Neural progenitor cell (in vitro differentiated cells): ENCODE data around the gene GLO1. TPM values are rescaled to one million over a fixed set of nuclear protein-coding genes. Genes with fewer than 3 reads are reported as not detected.

Source experiments
- DNase-seq: peaks from one replicate; pipeline ENCODE4 v3.0.0-alpha.2; 2016; ENCODE audit warnings: low spot score
- H2AFZ ChIP-seq: fragments of 200-600 bp; sonication (generic); replicated peaks from 2 replicates; pipeline ENCODE4 v1.6.1; 2016; ENCODE audit warnings: antibody characterized with exemption
- H3F3A ChIP-seq: fragments of 200-600 bp; sonication (generic); 2 replicates; pipeline ENCODE4 v1.6.1; 2016; ENCODE audit warnings: antibody characterized with exemption, low read depth
- H3K27ac ChIP-seq: fragments of 200-600 bp; sonication (generic); 2 replicates; pipeline ENCODE4 v1.5.1; 2016; ENCODE audit warnings: mild to moderate bottlenecking
- H3K27me3 ChIP-seq: fragments of 200-600 bp; sonication (generic); 2 replicates; pipeline ENCODE4 v1.6.1; 2016; ENCODE audit warnings: mild to moderate bottlenecking, moderate library complexity
- H3K36me3 ChIP-seq: fragments of 200-600 bp; sonication (generic); 2 replicates; pipeline ENCODE4 v1.5.1; 2016
- H3K4me1 ChIP-seq: fragments of 200-600 bp; sonication (generic); 2 replicates; pipeline ENCODE4 v1.6.1; 2016; ENCODE audit warnings: mixed run types
- H3K4me2 ChIP-seq: fragments of 200-600 bp; sonication (generic); 2 replicates; pipeline ENCODE4 v1.6.1; 2016
- H3K4me3 ChIP-seq: fragments of 200-600 bp; sonication (generic); 2 replicates; pipeline ENCODE4 v1.5.1; 2016
- H3K79me2 ChIP-seq: fragments of 200-600 bp; sonication (generic); 2 replicates; pipeline ENCODE4 v1.6.1; 2016; ENCODE audit warnings: low read depth
- H3K9ac ChIP-seq: fragments of 200-600 bp; sonication (generic); 2 replicates; pipeline ENCODE4 v1.6.1; 2016
- H3K9me3 ChIP-seq: fragments of 200-600 bp; sonication (generic); 2 replicates; pipeline ENCODE4 v1.5.1; 2016; ENCODE audit warnings: low read depth
- H4K20me1 ChIP-seq: fragments of 200-600 bp; sonication (generic); 2 replicates; pipeline ENCODE4 v1.6.1; 2016; ENCODE audit warnings: low read depth
- H3K27ac Mint-ChIP-seq: 3 replicates; pipeline ENCODE4 v1.8.0; 2021; ENCODE audit warnings: mixed read lengths
- H3K27me3 Mint-ChIP-seq: 2 replicates; pipeline ENCODE4 v1.8.0; 2022; ENCODE audit warnings: low read depth, mild to moderate bottlenecking, inconsistent platforms, moderate library complexity, mixed read lengths; ENCODE audit not compliant: insufficient read depth
- H3K36me3 Mint-ChIP-seq: 3 replicates; pipeline ENCODE4 v1.8.0; 2021; ENCODE audit warnings: mixed read lengths
- H3K4me1 Mint-ChIP-seq: 3 replicates; pipeline ENCODE4 v1.8.0; 2021; ENCODE audit warnings: mixed read lengths
- H3K4me3 Mint-ChIP-seq: 3 replicates; pipeline ENCODE4 v1.8.0; 2021; ENCODE audit warnings: mild to moderate bottlenecking, moderate library complexity, mixed read lengths
- H3K9me3 Mint-ChIP-seq: 3 replicates; pipeline ENCODE4 v1.8.0; 2020; ENCODE audit warnings: mixed read lengths
- EZH2 ChIP-seq: fragments of 200-600 bp; sonication (generic); IDR thresholded peaks from 2 replicates; pipeline ENCODE4 v1.6.1; 2017; ENCODE audit warnings: antibody characterized with exemption, mild to moderate bottlenecking, moderate library complexity
- EZH2phosphoT487 ChIP-seq: fragments of 200-600 bp; sonication (generic); IDR thresholded peaks from 2 replicates; pipeline ENCODE4 v1.6.1; 2017; ENCODE audit warnings: antibody characterized with exemption
- total RNA-seq: library from RNA; depleted of rRNA; stranded (reverse); fragments of >200 nt; gene quantifications from 2 replicates; pipeline ENCODE4 v1.2.3, GENCODE V29; 2015; ENCODE audit warnings: low replicate concordance
- TF ChIP-seq, protein P1 (sequence below): fragments of 200-600 bp; sonication (generic); IDR thresholded peaks from 2 replicates; pipeline ENCODE4 v1.5.1; 2017; ENCODE audit warnings: antibody characterized with exemption, mild to moderate bottlenecking

The GLO1 gene
- total RNA-seq, 1 donor from 2014 or later: 525 TPM

DNA sequence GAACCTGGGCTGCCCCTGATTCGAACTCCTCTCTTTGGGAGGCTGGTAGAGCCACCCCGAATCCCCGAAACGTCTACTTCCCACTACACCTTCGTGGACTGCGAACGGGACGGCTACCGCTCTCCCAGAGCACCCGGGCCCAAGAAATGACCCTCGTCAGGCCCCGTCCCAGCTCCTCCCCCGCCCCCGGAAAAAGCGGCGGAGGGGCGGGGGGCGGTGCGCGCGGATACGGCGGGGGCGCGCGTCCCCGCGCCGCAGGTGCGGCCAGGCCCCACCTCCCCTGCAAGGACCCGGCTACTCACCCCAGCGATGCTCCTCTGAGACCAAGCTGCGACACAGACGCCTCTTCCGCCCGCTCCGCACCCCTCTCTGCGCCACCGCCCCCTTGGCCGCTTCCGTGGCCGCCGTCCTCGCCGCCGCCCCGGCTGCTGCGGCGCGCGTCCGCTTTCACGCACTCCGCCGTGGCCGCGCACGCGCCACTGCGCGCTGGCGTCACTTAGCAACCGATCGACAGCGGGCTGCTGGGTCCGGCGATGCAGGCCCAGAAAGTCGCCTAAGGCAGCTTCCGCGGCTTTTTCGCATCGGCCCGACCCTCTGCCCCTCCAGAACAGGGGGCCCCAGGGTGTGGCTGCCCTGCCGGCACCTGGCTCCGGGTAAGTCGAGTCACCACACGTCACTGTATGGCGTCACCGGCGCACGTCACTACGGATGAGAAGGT is 63.3 kb downstream of the GLO1 start, which contains the start of gene BTBD9:
Gene BTBD9, minus strand, starts transcription at position 432 of the 718 bp plus-strand sequence.
- Histone ChIP-seq H3F3A (peaks cover 21% of the 10 kb centered on the region), H3K4me2 (peak within 1 kb of the TSS; percentile 91), H3K4me3 (peak within 1 kb of the TSS; percentile 89), H3K27ac (peak within 1 kb of the TSS; percentile 77), H3K27me3 (no peaks in the 10 kb centered on the region), H3K36me3 (no peaks in the 10 kb centered on the region), H3K9me3 (no peaks in the 10 kb centered on the region), H2AFZ (peak within 1 kb of the TSS; percentile 98), H3K9ac (peak within 1 kb of the TSS; percentile 50), H3K79me2 (peaks cover 33% of the 10 kb centered on the region), H4K20me1 (no peaks in the 10 kb centered on the region), H3K4me1 (peaks cover 28% of the 10 kb centered on the region)
- Mint-ChIP-seq H3K4me3 (peak within 1 kb of the TSS; percentile 93), H3K4me1 (peaks cover 27% of the 10 kb centered on the region), H3K27me3 (peaks cover 8% of the 10 kb centered on the region), H3K36me3 (peaks cover 2% of the 10 kb centered on the region), H3K9me3 (no peaks in the 10 kb centered on the region), H3K27ac (peak within 1 kb of the TSS; percentile 67)
- peak; percentile 92 for DNase-seq
- no peak for TF ChIP-seq EZH2
- TF ChIP-seq, protein P1, sequence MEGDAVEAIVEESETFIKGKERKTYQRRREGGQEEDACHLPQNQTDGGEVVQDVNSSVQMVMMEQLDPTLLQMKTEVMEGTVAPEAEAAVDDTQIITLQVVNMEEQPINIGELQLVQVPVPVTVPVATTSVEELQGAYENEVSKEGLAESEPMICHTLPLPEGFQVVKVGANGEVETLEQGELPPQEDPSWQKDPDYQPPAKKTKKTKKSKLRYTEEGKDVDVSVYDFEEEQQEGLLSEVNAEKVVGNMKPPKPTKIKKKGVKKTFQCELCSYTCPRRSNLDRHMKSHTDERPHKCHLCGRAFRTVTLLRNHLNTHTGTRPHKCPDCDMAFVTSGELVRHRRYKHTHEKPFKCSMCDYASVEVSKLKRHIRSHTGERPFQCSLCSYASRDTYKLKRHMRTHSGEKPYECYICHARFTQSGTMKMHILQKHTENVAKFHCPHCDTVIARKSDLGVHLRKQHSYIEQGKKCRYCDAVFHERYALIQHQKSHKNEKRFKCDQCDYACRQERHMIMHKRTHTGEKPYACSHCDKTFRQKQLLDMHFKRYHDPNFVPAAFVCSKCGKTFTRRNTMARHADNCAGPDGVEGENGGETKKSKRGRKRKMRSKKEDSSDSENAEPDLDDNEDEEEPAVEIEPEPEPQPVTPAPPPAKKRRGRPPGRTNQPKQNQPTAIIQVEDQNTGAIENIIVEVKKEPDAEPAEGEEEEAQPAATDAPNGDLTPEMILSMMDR: no peak
- TF ChIP-seq EZH2phosphoT487: no peak

DNA sequence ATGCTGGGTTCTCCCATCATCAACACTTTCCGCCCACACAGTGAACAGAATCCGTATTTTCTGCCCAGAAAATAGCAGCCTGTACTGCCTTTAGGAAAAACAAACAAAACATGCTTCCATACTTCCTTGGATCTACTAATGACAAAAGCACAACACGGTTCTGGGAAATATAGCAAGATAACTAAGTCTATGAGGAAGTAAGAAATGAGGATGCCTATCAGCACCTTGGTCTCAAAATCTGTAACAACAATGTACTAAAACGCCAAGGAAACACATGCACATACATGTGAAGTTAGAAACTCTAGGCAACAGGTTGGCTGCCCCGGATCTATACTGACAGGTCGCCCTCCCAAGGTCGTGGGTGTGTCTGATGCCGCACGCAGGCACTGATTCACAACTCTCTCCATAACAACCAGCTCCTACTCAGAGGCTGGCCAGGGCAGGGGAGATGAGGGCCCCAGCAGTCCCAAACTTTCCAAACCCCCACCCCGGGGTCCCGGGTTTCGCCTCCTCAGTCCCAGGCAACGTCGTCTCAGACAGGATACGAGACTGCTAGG is 63.9 kb downstream of the GLO1 start:
- Histone ChIP-seq H2AFZ (peak overlapping the region; percentile 98), H3K36me3 (no peaks in the 10 kb centered on the region), H3K4me3 (peak overlapping the region; percentile 89), H3K27ac (peak overlapping the region; percentile 77), H3K4me1 (peaks cover 28% of the 10 kb centered on the region), H4K20me1 (no peaks in the 10 kb centered on the region), H3K27me3 (no peaks in the 10 kb centered on the region), H3K4me2 (peak overlapping the region; percentile 91), H3F3A (peaks cover 21% of the 10 kb centered on the region), H3K9ac (peak overlapping the region; percentile 50), H3K9me3 (no peaks in the 10 kb centered on the region), H3K79me2 (peaks cover 33% of the 10 kb centered on the region)
- peaks cover 2% of the 10 kb centered on the region for H3K36me3 Mint-ChIP-seq
- peak overlapping the region; percentile 93 for H3K4me3 Mint-ChIP-seq
- H3K27me3 Mint-ChIP-seq: peaks cover 8% of the 10 kb centered on the region
- H3K4me1 Mint-ChIP-seq: peaks cover 27% of the 10 kb centered on the region
- DNase-seq: peak; percentile 55
- TF ChIP-seq EZH2phosphoT487 (no peak), EZH2 (no peak)
- TF ChIP-seq, protein P1: no peak
- peak overlapping the region; percentile 67 for H3K27ac Mint-ChIP-seq
- H3K9me3 Mint-ChIP-seq: no peaks in the 10 kb centered on the region

DNA sequence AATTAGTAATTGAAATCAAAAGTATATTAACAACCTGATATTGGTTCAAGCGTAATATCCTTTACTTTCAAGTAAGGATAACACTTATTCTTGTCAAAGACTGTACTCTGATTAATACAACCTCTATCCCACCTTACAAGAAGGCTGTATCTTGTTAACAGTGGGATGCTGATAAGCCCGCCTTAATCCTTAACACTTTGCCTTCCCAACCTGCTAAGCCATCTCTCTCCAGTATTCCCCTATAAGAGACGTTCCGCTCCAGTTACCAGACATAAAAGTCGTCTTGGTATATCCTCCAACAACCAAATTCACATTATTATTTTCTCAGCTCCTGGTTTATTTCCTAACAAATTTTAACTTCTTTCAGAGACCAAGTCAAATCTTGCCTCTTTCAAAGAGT is 65.2 kb downstream of the GLO1 start:
- TF ChIP-seq, protein P1: no peak
- no peak for TF ChIP-seq EZH2phosphoT487
- H3K36me3 ChIP-seq: no peaks in the 10 kb centered on the region
- peaks cover 28% of the 10 kb centered on the region for H3K4me1 ChIP-seq
- H3K27ac ChIP-seq: no peak overlapping the region
- Mint-ChIP-seq H3K4me1 (peaks cover 27% of the 10 kb centered on the region), H3K27ac (no peak overlapping the region), H3K27me3 (peaks cover 8% of the 10 kb centered on the region), H3K9me3 (no peaks in the 10 kb centered on the region), H3K4me3 (peak overlapping the region; percentile 93), H3K36me3 (no peaks in the 10 kb centered on the region)
- H2AFZ ChIP-seq: no peak overlapping the region
- peaks cover 33% of the 10 kb centered on the region for H3K79me2 ChIP-seq
- DNase-seq: peak; percentile 68
- H3K4me2 ChIP-seq: peak overlapping the region; percentile 91
- H3K27me3 ChIP-seq: no peaks in the 10 kb centered on the region
- H3K9ac ChIP-seq: no peak overlapping the region
- no peaks in the 10 kb centered on the region for H4K20me1 ChIP-seq
- peaks cover 21% of the 10 kb centered on the region for H3F3A ChIP-seq
- H3K4me3 ChIP-seq: peak overlapping the region; percentile 89
- no peaks in the 10 kb centered on the region for H3K9me3 ChIP-seq
